RWPE1 (cell line): ENCODE data around the gene KANSL3.

Source experiments
- CTCF ChIA-PET: fragments of 350-600 bp; sonication (Branson Sonifier 250); formaldehyde crosslinking; extraction: SDS; loops from one replicate; lab custom pipeline; 2021; lab: Yijun Ruan, JAX
- POLR2A ChIA-PET: fragments of 400-600 bp; formaldehyde crosslinking; extraction: SDS; loops from one replicate; lab custom pipeline; 2020; ENCODE audit warnings: antibody characterized with exemption; ENCODE audit not compliant: low non-redundant PET; lab: Yijun Ruan, JAX
- DNase-seq: peaks from one replicate; pipeline ENCODE4 v3.0.0; 2012; ENCODE audit warnings: low spot score
- H3K27ac ChIP-seq: fragments of 450-650 bp; 2 replicates; pipeline ENCODE4 v1.5.1; 2017
- TF ChIP-seq, protein P1 (sequence below): fragments of 450-650 bp; conservative IDR thresholded peaks from 2 replicates; pipeline ENCODE4 v1.5.1; 2017; ENCODE audit warnings: low read depth, mild to moderate bottlenecking

KANSL3 gene

GRCh38 chr2:96616535-96616934 is 21.6 kb downstream of the KANSL3 start:
- TF ChIP-seq, protein P1, sequence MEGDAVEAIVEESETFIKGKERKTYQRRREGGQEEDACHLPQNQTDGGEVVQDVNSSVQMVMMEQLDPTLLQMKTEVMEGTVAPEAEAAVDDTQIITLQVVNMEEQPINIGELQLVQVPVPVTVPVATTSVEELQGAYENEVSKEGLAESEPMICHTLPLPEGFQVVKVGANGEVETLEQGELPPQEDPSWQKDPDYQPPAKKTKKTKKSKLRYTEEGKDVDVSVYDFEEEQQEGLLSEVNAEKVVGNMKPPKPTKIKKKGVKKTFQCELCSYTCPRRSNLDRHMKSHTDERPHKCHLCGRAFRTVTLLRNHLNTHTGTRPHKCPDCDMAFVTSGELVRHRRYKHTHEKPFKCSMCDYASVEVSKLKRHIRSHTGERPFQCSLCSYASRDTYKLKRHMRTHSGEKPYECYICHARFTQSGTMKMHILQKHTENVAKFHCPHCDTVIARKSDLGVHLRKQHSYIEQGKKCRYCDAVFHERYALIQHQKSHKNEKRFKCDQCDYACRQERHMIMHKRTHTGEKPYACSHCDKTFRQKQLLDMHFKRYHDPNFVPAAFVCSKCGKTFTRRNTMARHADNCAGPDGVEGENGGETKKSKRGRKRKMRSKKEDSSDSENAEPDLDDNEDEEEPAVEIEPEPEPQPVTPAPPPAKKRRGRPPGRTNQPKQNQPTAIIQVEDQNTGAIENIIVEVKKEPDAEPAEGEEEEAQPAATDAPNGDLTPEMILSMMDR, result no peak
- ChIA-PET CTCF (interaction anchor here (0.8 kb wide), 1 partner anchor 88 kb away, joined by 3 read pairs; no protein-coding TSS in a partner anchor), POLR2A (no interaction called here)

DNA sequence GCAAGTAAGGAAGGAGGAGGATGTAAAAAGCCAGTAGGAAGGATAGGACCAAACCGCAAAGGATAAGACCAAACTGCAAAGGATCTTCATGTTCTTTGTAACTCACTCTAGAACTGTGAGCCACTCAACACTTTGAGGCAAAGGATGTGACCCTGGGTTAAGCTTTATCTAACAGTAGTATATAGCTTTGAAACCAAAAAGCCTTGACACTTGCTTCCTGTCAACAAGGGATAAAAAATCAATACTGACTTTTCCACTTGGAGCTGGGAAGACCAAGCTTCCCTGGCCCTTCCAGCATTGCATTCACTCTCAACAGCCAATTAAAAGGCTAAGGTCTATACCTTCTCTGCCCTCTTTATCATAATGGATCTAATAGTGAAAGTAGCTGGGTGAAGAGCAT is 22.0 kb downstream of the KANSL3 start:
- DNase-seq, result no peak
- ChIA-PET POLR2A (no interaction called here), CTCF (interaction anchor here (0.8 kb wide), 1 partner anchor 88 kb away, joined by 3 read pairs; no protein-coding TSS in a partner anchor)
- TF ChIP-seq, protein P1, result no peak
- no peak overlapping the region for H3K27ac ChIP-seq

More at GRCh38 chr2:96616535-96616934, 21.6 kb downstream of the KANSL3 start:
- H3K27ac ChIP-seq, result peak overlapping the region; percentile 89
- DNase-seq, result no peak

DNA sequence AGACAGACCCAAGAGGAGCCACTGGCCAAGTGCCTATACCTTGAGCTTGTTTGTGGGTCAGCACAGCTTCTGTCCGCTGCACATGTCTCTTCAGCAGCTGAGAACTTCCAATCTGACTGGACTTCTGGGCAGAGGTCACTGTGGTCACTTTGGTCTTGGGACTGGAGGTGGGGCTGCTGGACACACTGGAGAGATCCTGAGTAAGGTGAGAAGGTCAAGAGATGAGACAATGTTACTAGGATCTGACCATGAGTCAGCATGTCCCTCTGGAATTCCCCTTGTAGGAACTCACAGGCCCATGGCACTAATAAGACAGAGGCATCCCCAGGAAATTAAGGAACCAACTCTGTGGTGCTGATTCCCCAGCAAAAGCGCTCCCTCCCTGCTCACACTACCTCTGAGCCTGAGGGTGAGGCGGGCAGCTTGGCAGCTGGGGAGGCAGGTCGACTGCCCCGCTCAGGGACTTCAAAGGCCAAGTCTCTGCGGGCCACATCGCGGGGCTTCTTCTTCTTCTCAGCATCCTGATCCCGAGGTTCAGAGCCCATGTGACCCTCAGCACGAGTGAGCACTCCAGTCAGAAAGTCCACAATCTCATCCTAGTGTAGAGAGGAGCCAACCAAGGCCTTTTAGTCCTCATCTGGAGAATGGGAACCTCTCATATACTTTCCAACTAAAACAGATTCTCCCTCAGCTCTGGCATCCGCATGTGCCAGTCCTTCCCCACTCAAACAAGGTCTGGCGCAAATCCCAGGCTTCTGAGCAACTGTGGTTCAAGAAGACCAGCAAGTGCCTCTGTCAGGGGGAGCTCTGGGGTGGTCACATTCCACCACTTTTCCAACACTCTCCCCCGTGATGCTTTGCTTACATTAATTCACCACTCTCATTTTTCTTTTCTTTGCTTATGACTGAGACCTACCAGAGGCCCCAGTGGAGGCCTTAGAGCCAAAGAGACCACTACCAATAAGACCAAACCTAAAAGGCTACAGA is 29.4 kb downstream of the KANSL3 start:
- ChIA-PET CTCF (interaction anchor here (0.6 kb wide), 1 partner anchor 59 kb away, joined by 4 read pairs; no protein-coding TSS in a partner anchor), POLR2A (no interaction called here)
- H3K27ac ChIP-seq, result peak overlapping the region; percentile 15; the same call in 1 of the 2 replicates
- no peak for DNase-seq
- TF ChIP-seq, protein P1, result no peak

- POLR2A ChIA-PET, result no interaction called here
- no peak for DNase-seq
- CTCF ChIA-PET, result interaction anchor here (0.8 kb wide), 2 partner anchors 157 to 159 kb away, joined by 5 to 6 read pairs; no protein-coding TSS in a partner anchor
- TF ChIP-seq, protein P1, result no peak
- no peak overlapping the region for H3K27ac ChIP-seq
Observed at GRCh38 chr2:96604104-96604503, 34.0 kb downstream of the KANSL3 start.

DNA sequence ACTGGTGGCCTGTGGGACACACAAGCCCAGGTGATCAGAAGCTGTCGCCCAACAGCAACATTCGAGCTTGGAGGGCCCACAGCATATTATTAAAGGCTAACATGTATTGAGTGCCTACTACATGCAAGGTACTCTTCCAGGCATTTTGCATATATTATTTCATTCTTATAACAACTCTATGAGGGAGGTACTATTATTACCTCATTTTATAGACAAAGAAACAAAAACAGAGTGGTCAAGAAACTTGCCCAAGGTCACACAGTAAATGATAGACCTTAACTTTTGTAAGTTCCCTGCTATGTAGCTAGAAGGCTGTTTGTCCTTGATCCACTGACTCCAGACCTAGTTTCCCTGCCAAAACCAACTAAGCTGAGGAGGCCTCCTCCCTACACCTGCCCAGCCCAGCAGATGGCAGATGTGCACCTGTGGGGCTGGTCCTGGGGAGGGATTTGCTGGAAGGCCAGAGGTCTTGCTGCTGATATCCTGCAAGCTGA is 35.7 kb downstream of the KANSL3 start:
- CTCF ChIA-PET, result interaction anchor here (0.6 to 1.1 kb wide), 4 partner anchors 8 to 496 kb away, joined by 3 to 4 read pairs (median 4); no protein-coding TSS in a partner anchor
- DNase-seq, result no peak
- POLR2A ChIA-PET, result no interaction called here
- TF ChIP-seq, protein P1, result no peak
- H3K27ac ChIP-seq, result no peak overlapping the region
